HCT116 (cell line): ENCODE data around the gene CCDC120. TPM values are rescaled to one million over a fixed set of nuclear protein-coding genes. Genes with fewer than 3 reads are reported as not detected.
A peak's percentile ranks its signal among the peaks of the same experiment; 100 is the strongest.

Experiments
- ATAC-seq: fragments of 200-7000 bp; cut with Tn5 transposase; 2 replicates; pipeline ENCODE4 v1.9.1; 2020; ENCODE audit warnings: mild to moderate bottlenecking, moderate library complexity
- BruUV-seq: library from RNA; stranded (reverse); fragments of 400-500 nt; replicated peaks from 2 replicates; lab custom pipeline; 2021; lab: Mats Ljungman, UMichigan
- CTCF ChIA-PET: fragments of 300-600 bp; sonication (Branson Sonifier 250); formaldehyde crosslinking; loops from one replicate; lab custom pipeline; 2021; ENCODE audit warnings: antibody characterized with exemption; lab: Charles Lee
- POLR2A ChIA-PET: fragments of 300-600, 350-600 bp; sonication (Branson Sonifier 250); formaldehyde crosslinking; loops from one replicate; lab custom pipeline; 2021; ENCODE audit warnings: antibody characterized with exemption; lab: Charles Lee
- RAD21 ChIA-PET, 2 experiments: fragments of 300-600 bp; sonication (Branson Sonifier 250); formaldehyde crosslinking; loops; one replicate each; lab custom pipeline; 2023; ENCODE audit warnings: low total read pairs in 2 of 2; ENCODE audit not compliant: uncharacterized antibody in 2 of 2, unreplicated experiment in 2 of 2, low non-redundant PET in 1 of 2; lab: Charles Lee
- DNase-seq: peaks from one replicate; pipeline ENCODE4 v3.0.0-alpha.2; 2010; ENCODE audit warnings: low read depth, low spot score
- H2AFZ ChIP-seq: fragments of 200-600 bp; shearing (Covaris generic), sonication (generic); 2 replicates; pipeline ENCODE4 v1.6.1; 2017; ENCODE audit warnings: low read depth, mixed run types, mixed read lengths, antibody characterized with exemption, low read length; ENCODE audit not compliant: poor library complexity, severe bottlenecking
- H3K27ac ChIP-seq: 2 replicates; pipeline ENCODE4 v1.5.1; 2012; ENCODE audit warnings: low read depth, low read length
- H3K27me3 ChIP-seq: fragments of 200-600 bp; sonication (generic); 2 replicates; pipeline ENCODE4 v1.6.1; 2016; ENCODE audit warnings: mixed run types, low read length, mixed read lengths; ENCODE audit not compliant: insufficient read depth
- H3K36me3 ChIP-seq, 2 experiments: fragments of 200-500 bp in 1 of 2; fragments of 200-600 bp in 1 of 2; sonication (Bioruptor generic) in 1 of 2; sonication (generic) in 1 of 2; 2 replicates each; pipeline versions ENCODE4 v1.5.1 to v1.6.1; 2014 to 2016; ENCODE audit warnings: low read length in 2 of 2, inconsistent platforms in 1 of 2, mixed read lengths in 1 of 2, mixed run types in 1 of 2; ENCODE audit not compliant: insufficient read depth in 2 of 2, control insufficient read depth in 1 of 2
- H3K4me1 ChIP-seq, 2 experiments: fragments of 200-600 bp in 1 of 2; sonication (generic) in 1 of 2; 2 replicates each; pipeline versions ENCODE4 v1.5.1 to v1.6.1; 2012 to 2017; ENCODE audit warnings: low read length in 2 of 2, inconsistent platforms in 1 of 2, mild to moderate bottlenecking in 1 of 2, mixed read lengths in 1 of 2, mixed run types in 1 of 2, moderate library complexity in 1 of 2; ENCODE audit not compliant: insufficient read depth in 2 of 2, control insufficient read depth in 1 of 2
- H3K4me2 ChIP-seq: fragments of 200-600 bp; sonication (generic); 2 replicates; pipeline ENCODE4 v1.6.1; 2017; ENCODE audit warnings: mixed run types, low read length, mixed read lengths
- H3K4me3 ChIP-seq, 2 experiments: fragments of 200-600 bp in 1 of 2; sonication (generic) in 1 of 2; replicated peaks in 1 of 2; 2 replicates each; pipeline ENCODE4 v1.5.1; 2011 to 2016; ENCODE audit warnings: low read length in 2 of 2, control low read depth in 1 of 2, low read depth in 1 of 2, mild to moderate bottlenecking in 1 of 2, mixed read lengths in 1 of 2, mixed run types in 1 of 2
- H3K79me2 ChIP-seq: fragments of 200-600 bp; sonication (generic); 2 replicates; pipeline ENCODE4 v1.6.1; 2017; ENCODE audit warnings: mild to moderate bottlenecking, mixed run types, low read length, moderate library complexity, mixed read lengths; ENCODE audit not compliant: insufficient read depth
- H3K9ac ChIP-seq: fragments of 200-600 bp; sonication (generic); 2 replicates; pipeline ENCODE4 v1.6.1; 2016; ENCODE audit warnings: low read length, mixed read lengths
- H3K9me2 ChIP-seq: fragments of 200-600 bp; sonication (generic), shearing (Covaris generic); 2 replicates; pipeline ENCODE4 v1.6.1; 2017; ENCODE audit warnings: mixed run types, mild to moderate bottlenecking, moderate library complexity; ENCODE audit not compliant: insufficient read depth
- H3K9me3 ChIP-seq, 2 experiments: fragments of 200-500 bp in 1 of 2; fragments of 200-600 bp in 1 of 2; sonication (Bioruptor generic) in 1 of 2; sonication (generic) in 1 of 2; 2 replicates each; pipeline ENCODE4 v1.6.1; 2014 to 2017; ENCODE audit warnings: low read length in 2 of 2, mixed read lengths in 2 of 2, inconsistent platforms in 1 of 2, low read depth in 1 of 2, mild to moderate bottlenecking in 1 of 2, mixed run types in 1 of 2, moderate library complexity in 1 of 2; ENCODE audit not compliant: control insufficient read depth in 1 of 2, insufficient read depth in 1 of 2
- H4K20me1 ChIP-seq: fragments of 200-600 bp; sonication (generic), shearing (Covaris generic); 2 replicates; pipeline ENCODE4 v1.6.1; 2017; ENCODE audit warnings: mixed run types, mild to moderate bottlenecking, moderate library complexity; ENCODE audit not compliant: insufficient read depth
- EZH2 ChIP-seq: fragments of 200-600 bp; sonication (generic); IDR thresholded peaks from 2 replicates; pipeline ENCODE4 v1.6.1; 2017; ENCODE audit warnings: antibody characterized with exemption, mixed run types
- FOSL1 ChIP-seq: IDR thresholded peaks from 2 replicates; pipeline ENCODE4 v1.6.1; 2012; ENCODE audit warnings: low read depth
- POLR2A ChIP-seq: IDR thresholded peaks from 2 replicates; pipeline ENCODE4 v1.7.0; 2011; ENCODE audit warnings: borderline replicate concordance; ENCODE audit not compliant: insufficient read depth, insufficient read length; ENCODE audit errors: extremely low read depth
- YY1 ChIP-seq: IDR thresholded peaks from 2 replicates; pipeline ENCODE4 v1.6.1; 2011; ENCODE audit warnings: low read length, low read depth, moderate library complexity, mild to moderate bottlenecking; ENCODE audit not compliant: insufficient replicate concordance; ENCODE audit errors: extremely low read depth
- intact Hi-C: fragments of 100-400 bp; cut with micrococcal nuclease; formaldehyde crosslinking; loops from 2 replicates; pipeline ENCODE4 v1.10.0; 2022
- total RNA-seq: library from RNA; stranded (reverse); gene quantifications from one replicate; pipeline ENCODE4 v1.2.1, GENCODE V29; 2021; ENCODE audit not compliant: unreplicated experiment
- TF ChIP-seq, protein P1 (sequence below), 3 experiments: fragments of 200-600 bp in 1 of 3; sonication (generic) in 1 of 3; IDR thresholded peaks in 2 of 3; conservative IDR thresholded peaks in 1 of 3; 2 replicates each; pipeline ENCODE4 v1.5.1; 2012 to 2017; ENCODE audit warnings: low read depth in 2 of 3, low read length in 2 of 3, antibody characterized with exemption in 1 of 3, borderline replicate concordance in 1 of 3, control low read depth in 1 of 3, mild to moderate bottlenecking in 1 of 3, mixed read lengths in 1 of 3, mixed run types in 1 of 3, moderate library complexity in 1 of 3; ENCODE audit not compliant: insufficient read depth in 1 of 3

The CCDC120 gene
- total RNA-seq, 1 experiment from 2014 or later = 13.5 TPM

DNA sequence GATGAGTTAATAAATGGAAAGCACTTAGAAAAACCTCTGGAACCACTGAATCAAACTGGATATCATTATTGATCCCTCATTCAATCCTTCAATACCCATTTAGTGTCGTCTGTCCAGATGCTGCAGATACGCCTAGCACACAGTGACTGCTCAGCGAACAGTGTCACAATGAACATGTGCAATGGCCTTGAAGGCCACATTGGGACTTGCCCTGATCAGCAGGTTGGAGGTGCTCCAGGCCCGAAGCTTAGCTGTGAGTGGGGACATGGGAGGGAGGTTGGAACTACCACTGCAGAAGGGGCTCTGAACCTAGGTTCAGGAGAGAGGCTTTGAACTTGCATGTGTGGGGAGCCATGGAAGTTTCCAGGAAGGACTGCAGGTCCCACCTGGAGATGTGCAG is 47.5 kb downstream of the CCDC120 start:
- H3K4me1 ChIP-seq = peaks cover 0 to 7% of the 10 kb centered on the region in 2 experiments; a peak in 1 of 4 replicates
- RAD21 ChIA-PET = no interaction called here
- H3K36me3 ChIP-seq = no peaks in the 10 kb centered on the region; a peak in 1 of 4 replicates
- no peak overlapping the region for H2AFZ ChIP-seq
- no peak overlapping the region for H3K9ac ChIP-seq
- no peaks in the 10 kb centered on the region for H3K9me3 ChIP-seq
- no peaks in the 10 kb centered on the region for H3K9me2 ChIP-seq
- H3K27me3 ChIP-seq = no peaks in the 10 kb centered on the region
- DNase-seq = no peak
- TF ChIP-seq POLR2A (no peak), EZH2 (no peak), FOSL1 (no peak)
- H4K20me1 ChIP-seq = no peaks in the 10 kb centered on the region
- intact Hi-C loops = no loop called here
- H3K4me3 ChIP-seq = no peak overlapping the region
- CTCF ChIA-PET = interaction anchor here (0.7 kb wide), 1 partner anchor 84 kb away, joined by 3 read pairs; no protein-coding TSS in a partner anchor
- POLR2A ChIA-PET = no interaction called here
- no peak overlapping the region for H3K27ac ChIP-seq
- no peaks in the 10 kb centered on the region for H3K79me2 ChIP-seq
- BruUV-seq = no TSS peak
- no peak overlapping the region for H3K4me2 ChIP-seq
- no peak for ATAC-seq

DNA sequence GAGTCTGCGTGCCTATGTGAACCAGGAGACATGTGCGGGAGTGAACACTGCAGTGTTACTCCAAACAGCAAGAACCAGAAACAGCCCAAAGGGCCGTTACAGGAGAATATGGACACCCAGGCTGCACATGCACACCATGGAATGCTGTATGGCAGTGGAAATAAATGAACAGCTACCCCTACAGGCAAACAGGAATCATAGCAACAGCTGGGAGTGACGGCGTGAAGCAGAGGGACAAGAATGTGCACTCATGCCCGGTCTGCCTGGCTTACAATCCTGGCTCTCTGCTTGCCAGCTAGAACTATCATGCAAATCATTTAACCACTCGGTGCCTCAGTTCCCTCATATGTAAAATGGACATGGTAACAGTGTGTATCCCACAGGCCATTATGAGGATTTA is 48.1 kb downstream of the CCDC120 start:
- ChIA-PET POLR2A (no interaction called here), CTCF (interaction anchor here (0.7 kb wide), 1 partner anchor 83 kb away, joined by 3 read pairs; no protein-coding TSS in a partner anchor), RAD21 (no interaction called here)
- no peaks in the 10 kb centered on the region for H3K9me3 ChIP-seq
- DNase-seq = no peak
- no peak overlapping the region for H3K4me2 ChIP-seq
- H3K4me1 ChIP-seq = peaks cover 0 to 1% of the 10 kb centered on the region in 2 experiments; a peak in 1 of 4 replicates
- H4K20me1 ChIP-seq = no peaks in the 10 kb centered on the region
- H3K9ac ChIP-seq = no peak overlapping the region
- no peaks in the 10 kb centered on the region for H3K79me2 ChIP-seq
- H2AFZ ChIP-seq = no peak overlapping the region
- H3K27me3 ChIP-seq = no peaks in the 10 kb centered on the region
- no peaks in the 10 kb centered on the region for H3K9me2 ChIP-seq
- intact Hi-C loops = no loop called here
- TF ChIP-seq, protein P1, sequence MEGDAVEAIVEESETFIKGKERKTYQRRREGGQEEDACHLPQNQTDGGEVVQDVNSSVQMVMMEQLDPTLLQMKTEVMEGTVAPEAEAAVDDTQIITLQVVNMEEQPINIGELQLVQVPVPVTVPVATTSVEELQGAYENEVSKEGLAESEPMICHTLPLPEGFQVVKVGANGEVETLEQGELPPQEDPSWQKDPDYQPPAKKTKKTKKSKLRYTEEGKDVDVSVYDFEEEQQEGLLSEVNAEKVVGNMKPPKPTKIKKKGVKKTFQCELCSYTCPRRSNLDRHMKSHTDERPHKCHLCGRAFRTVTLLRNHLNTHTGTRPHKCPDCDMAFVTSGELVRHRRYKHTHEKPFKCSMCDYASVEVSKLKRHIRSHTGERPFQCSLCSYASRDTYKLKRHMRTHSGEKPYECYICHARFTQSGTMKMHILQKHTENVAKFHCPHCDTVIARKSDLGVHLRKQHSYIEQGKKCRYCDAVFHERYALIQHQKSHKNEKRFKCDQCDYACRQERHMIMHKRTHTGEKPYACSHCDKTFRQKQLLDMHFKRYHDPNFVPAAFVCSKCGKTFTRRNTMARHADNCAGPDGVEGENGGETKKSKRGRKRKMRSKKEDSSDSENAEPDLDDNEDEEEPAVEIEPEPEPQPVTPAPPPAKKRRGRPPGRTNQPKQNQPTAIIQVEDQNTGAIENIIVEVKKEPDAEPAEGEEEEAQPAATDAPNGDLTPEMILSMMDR (IDR thresholded peaks at IDR 0.05 in 2 of 3, conservative IDR thresholded peaks at IDR 0.05 in 1 of 3; ENCODE audit: borderline replicate concordance in 1 of 3, insufficient read depth in 1 of 3, low read depth in 2 of 3, low read length in 2 of 3) = peak in 2 of 3 experiments; percentile 44 to 60; a peak in 4 of 6 replicates
- TF ChIP-seq YY1 = no peak
- BruUV-seq = no TSS peak
- peak; percentile 91 for ATAC-seq
- no peak overlapping the region for H3K27ac ChIP-seq
- H3K36me3 ChIP-seq = no peaks in the 10 kb centered on the region; a peak in 1 of 4 replicates
- H3K4me3 ChIP-seq = no peak overlapping the region
